Astrocyte of the hippocampus (primary cell): Measurements from ENCODE around the gene MUC6.

Experiments used
- DNase-seq: peaks from one replicate; pipeline ENCODE4 v3.0.0; 2011; ENCODE audit warnings: low read depth, low spot score

Gene MUC6

GRCh38 chr11:967995-968751 is 68.3 kb downstream of the MUC6 start:
- DNase-seq, result no peak

DNA sequence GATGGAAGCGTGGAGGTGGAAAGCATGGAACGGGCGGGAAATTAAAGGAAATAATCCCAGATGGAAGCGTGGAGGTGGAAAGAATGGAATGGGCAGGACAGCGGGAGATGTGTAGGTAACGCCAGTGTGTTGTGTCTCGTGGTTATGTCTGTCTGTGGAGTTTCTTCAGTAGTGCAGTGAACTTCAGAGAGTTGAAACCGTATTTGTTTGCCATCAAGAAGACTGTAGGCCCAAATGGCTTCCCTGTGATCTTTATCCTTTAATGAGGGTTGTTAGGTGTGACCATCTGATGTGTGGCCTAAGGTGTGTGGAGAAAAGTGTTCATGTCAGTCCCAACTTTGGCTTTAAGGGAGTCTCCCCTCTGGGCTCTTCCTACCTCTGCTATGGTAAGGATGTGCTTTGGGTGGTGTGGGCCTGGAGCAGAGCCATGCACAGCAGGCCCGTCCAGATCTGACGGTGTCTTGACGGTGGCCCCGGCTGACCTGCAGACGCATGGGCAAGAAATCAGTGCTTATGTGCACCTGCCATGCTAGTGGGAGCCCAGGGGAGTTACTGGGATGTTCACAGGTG is 71.2 kb downstream of the MUC6 start:
- DNase-seq, result no peak

- no peak for DNase-seq
These were observed 72.7 kb downstream of the MUC6 start for GRCh38 chr11:963852-964251.
